B cell (primary cell): Measurements from ENCODE around the gene CHORDC1. TPM values are rescaled to one million over a fixed set of nuclear protein-coding genes. Genes with fewer than 3 reads are reported as not detected.

Experiments used
- ATAC-seq: fragments of 200-7000 bp; cut with Tn5 transposase; one replicate; pipeline ENCODE4 v1.10.0; 2021; ENCODE audit warnings: low read depth, mild to moderate bottlenecking, moderate number of reproducible peaks, moderate library complexity
- CTCF ChIA-PET: fragments of 350-600 bp; sonication (Branson Sonifier 250); formaldehyde crosslinking; loops from one replicate; lab custom pipeline; 2021; ENCODE audit warnings: antibody characterized with exemption, inconsistent platforms; lab: Charles Lee
- POLR2A ChIA-PET: fragments of 350-600 bp; sonication (Branson Sonifier 250); formaldehyde crosslinking; loops from one replicate; lab custom pipeline; 2021; ENCODE audit warnings: antibody characterized with exemption; lab: Charles Lee
- DNase-seq: peaks from one replicate; pipeline ENCODE4 v3.0.0; 2013
- H2AFZ ChIP-seq: 2 replicates; pipeline ENCODE4 v1.6.1; 2012; ENCODE audit warnings: mild to moderate bottlenecking, low read depth, low read length; ENCODE audit not compliant: insufficient read depth, poor library complexity, severe bottlenecking
- H3K27ac ChIP-seq, 2 donors: 1 replicate in 1 of 2; 2 replicates in 1 of 2; pipeline ENCODE4 v1.5.1; 2012 to 2013; ENCODE audit warnings: low read length in 2 of 2, mild to moderate bottlenecking in 2 of 2, moderate library complexity in 1 of 2
- H3K27me3 ChIP-seq, 4 experiments: fragments of 200-600 bp in 1 of 4; sonication (generic) in 1 of 4; replicated peaks in 1 of 4; 1 replicate in 2 of 4; 2 replicates in 2 of 4; pipeline versions ENCODE4 v1.6.1 to v1.7.0; 2013 to 2016; ENCODE audit warnings: low read length in 3 of 4, mild to moderate bottlenecking in 2 of 4, mixed read lengths in 1 of 4, moderate library complexity in 1 of 4; ENCODE audit not compliant: insufficient read depth in 4 of 4, control insufficient read depth in 3 of 4; ENCODE audit errors: control extremely low read depth in 1 of 4
- H3K36me3 ChIP-seq, 2 experiments: replicated peaks in 1 of 2; 1 replicate in 1 of 2; 2 replicates in 1 of 2; pipeline versions ENCODE4 v1.6.1 to v1.7.1; 2013; ENCODE audit warnings: low read length in 1 of 2; ENCODE audit not compliant: insufficient read depth in 2 of 2, control insufficient read depth in 1 of 2; ENCODE audit errors: control extremely low read depth in 1 of 2, extremely low read depth in 1 of 2
- H3K4me1 ChIP-seq, 2 donors: fragments of 200-600 bp in 1 of 2; sonication (generic) in 1 of 2; 1 replicate in 1 of 2; 2 replicates in 1 of 2; pipeline versions ENCODE4 v1.5.1 to v1.6.1; 2013 to 2017; ENCODE audit warnings: low read length in 2 of 2; ENCODE audit not compliant: control insufficient read depth in 2 of 2, insufficient read depth in 2 of 2
- H3K4me2 ChIP-seq: replicated peaks from 2 replicates; pipeline ENCODE3; 2012; ENCODE audit warnings: mild to moderate bottlenecking, low read depth, low read length; ENCODE audit not compliant: poor library complexity, severe bottlenecking
- H3K4me3 ChIP-seq, 5 experiments: fragments of 200-600 bp in 1 of 5; sonication (generic) in 1 of 5; 1 replicate in 3 of 5; 2 replicates in 2 of 5; pipeline versions ENCODE4 v1.5.1 to v1.7.0; 2011 to 2016; ENCODE audit warnings: low read length in 4 of 5, mild to moderate bottlenecking in 4 of 5, low read depth in 2 of 5, control low read depth in 1 of 5, moderate library complexity in 1 of 5; ENCODE audit not compliant: insufficient read depth in 1 of 5; ENCODE audit errors: control extremely low read depth in 1 of 5, extremely low read depth in 1 of 5
- H3K79me2 ChIP-seq: fragments of 200-600 bp; sonication (generic); one replicate; pipeline ENCODE4 v1.6.0; 2016; ENCODE audit warnings: low read length; ENCODE audit not compliant: control insufficient read depth, insufficient read depth
- H3K9ac ChIP-seq: fragments of 200-600 bp; sonication (generic); 2 replicates; pipeline ENCODE4 v1.6.1; 2017; ENCODE audit warnings: mild to moderate bottlenecking, low read length, moderate library complexity
- H3K9me3 ChIP-seq, 3 donors: one replicate each; pipeline versions ENCODE4 v1.6.1 to v1.7.1; 2013; ENCODE audit warnings: low read length in 2 of 3; ENCODE audit not compliant: control insufficient read depth in 2 of 3, insufficient read depth in 1 of 3; ENCODE audit errors: control extremely low read depth in 1 of 3
- H4K20me1 ChIP-seq: 2 replicates; pipeline ENCODE4 v1.6.0; 2012; ENCODE audit warnings: mild to moderate bottlenecking, low read length; ENCODE audit not compliant: insufficient read depth, control insufficient read depth, poor library complexity, severe bottlenecking
- H3K27ac Mint-ChIP-seq: one replicate; pipeline ENCODE4 v1.8.0; 2021; ENCODE audit warnings: mixed read lengths
- H3K27me3 Mint-ChIP-seq: one replicate; pipeline ENCODE4 v1.8.0; 2021; ENCODE audit warnings: mixed read lengths
- H3K4me1 Mint-ChIP-seq: one replicate; pipeline ENCODE4 v1.8.0; 2021; ENCODE audit warnings: mixed read lengths
- H3K4me3 Mint-ChIP-seq: one replicate; pipeline ENCODE4 v1.8.0; 2021; ENCODE audit warnings: mixed read lengths
- H3K9me3 Mint-ChIP-seq: one replicate; pipeline ENCODE4 v1.8.0; 2022; ENCODE audit warnings: mixed read lengths; ENCODE audit not compliant: insufficient read depth
- CTCF ChIP-seq: fragments of 200-600 bp; IDR thresholded peaks from one replicate; pipeline ENCODE4 v1.8.0; 2022; ENCODE audit warnings: antibody characterized with exemption, mild to moderate bottlenecking
- EZH2 ChIP-seq: IDR thresholded peaks from 2 replicates; pipeline ENCODE4 v1.6.1; 2012; ENCODE audit warnings: borderline replicate concordance, low read depth, mild to moderate bottlenecking, moderate library complexity, low read length; ENCODE audit not compliant: insufficient read depth, poor library complexity, severe bottlenecking
- WGBS: methylation state at CpG from one replicate; pipeline ENCODE4 v1.1.5; 2013; ENCODE audit warnings: missing lambda C conversion rate; ENCODE audit not compliant: insufficient coverage; 5-methylcytosine and 5-hydroxymethylcytosine counted together
- intact Hi-C: fragments of 100-400 bp; cut with micrococcal nuclease; formaldehyde crosslinking; loops from one replicate; pipeline ENCODE4 v1.10.0; 2022
- polyA plus RNA-seq: library from polyadenylated mRNA; depleted of rRNA; stranded (reverse); fragments of >200 nt; gene quantifications from 2 replicates; pipeline ENCODE4 v1.2.3, GENCODE V29; 2012
- total RNA-seq, 2 donors: library from RNA; stranded (reverse); fragments of 120-200 nt in 1 of 2; gene quantifications; 1 replicate in 1 of 2; 2 replicates in 1 of 2; pipeline versions ENCODE4 v1.2.3 to v1.2.4, GENCODE V29; 2013 to 2022

Gene CHORDC1
- total and polyA plus RNA-seq, 2 donors (not counting 1 experiment from before 2014, with no cell fraction given) = 22.1 to 76.9 TPM

- H4K20me1 ChIP-seq = no peaks in the 10 kb centered on the region
Measured at GRCh38 chr11:90187839-90188238, 35.0 kb downstream of the CHORDC1 start.

GRCh38 chr11:90179923-90180322 is 42.9 kb downstream of the CHORDC1 start:
- intact Hi-C loops = no loop called here
- no CpG with 5 or more reads among the region's 2 CpGs for WGBS
- no peaks in the 10 kb centered on the region for H4K20me1 ChIP-seq
- Mint-ChIP-seq H3K27me3 (no peaks in the 10 kb centered on the region), H3K4me1 (peaks cover 2% of the 10 kb centered on the region), H3K27ac (no peak overlapping the region), H3K4me3 (no peak overlapping the region), H3K9me3 (no peaks in the 10 kb centered on the region)
- no peak overlapping the region for H3K27ac ChIP-seq
- H3K4me1 ChIP-seq = no peaks in the 10 kb centered on the region
- H3K4me2 ChIP-seq = no peak overlapping the region
- ChIA-PET POLR2A (no interaction called here), CTCF (no interaction called here)
- no peak overlapping the region for H3K4me3 ChIP-seq
- DNase-seq (no peak), ATAC-seq (no peak)
- no peaks in the 10 kb centered on the region for H3K27me3 ChIP-seq
- no peak overlapping the region for H2AFZ ChIP-seq
- TF ChIP-seq EZH2 (no peak), CTCF (no peak)
- H3K36me3 ChIP-seq = no peaks in the 10 kb centered on the region
- no peaks in the 10 kb centered on the region for H3K79me2 ChIP-seq
- no peak overlapping the region for H3K9ac ChIP-seq
- no peaks in the 10 kb centered on the region for H3K9me3 ChIP-seq

More at GRCh38 chr11:90187839-90188238, 35.0 kb downstream of the CHORDC1 start:
- DNase-seq (no peak), ATAC-seq (no peak)
- Histone ChIP-seq H3K79me2 (no peaks in the 10 kb centered on the region), H3K4me1 (no peaks in the 10 kb centered on the region), H3K27ac (no peak overlapping the region), H3K27me3 (no peaks in the 10 kb centered on the region), H3K4me3 (no peak overlapping the region), H3K9me3 (no peaks in the 10 kb centered on the region), H3K36me3 (no peaks in the 10 kb centered on the region), H3K4me2 (no peak overlapping the region), H2AFZ (no peak overlapping the region), H3K9ac (no peak overlapping the region)
- 85% methylated on average over 2 of the region's 3 CpGs for WGBS
- ChIA-PET CTCF (no interaction called here), POLR2A (no interaction called here)
- intact Hi-C loops = no loop called here
- TF ChIP-seq CTCF (no peak), EZH2 (no peak)
- Mint-ChIP-seq H3K4me1 (no peaks in the 10 kb centered on the region), H3K27me3 (no peaks in the 10 kb centered on the region), H3K9me3 (no peaks in the 10 kb centered on the region), H3K4me3 (no peak overlapping the region), H3K27ac (no peak overlapping the region)
